NT2/D1 (cell line): Measurements from ENCODE around the gene CCDC88A.
A peak's percentile ranks its signal among the peaks of the same experiment; 100 is the strongest.

ENCODE experiments used
- DNase-seq: peaks from one replicate; pipeline ENCODE4 v3.0.0-alpha.2; 2011; ENCODE audit warnings: low read depth, low spot score
- H3K27me3 ChIP-seq: 2 replicates; pipeline ENCODE4 v1.6.0; 2011; ENCODE audit warnings: mild to moderate bottlenecking; ENCODE audit not compliant: insufficient read length, insufficient read depth
- H3K36me3 ChIP-seq: 2 replicates; pipeline ENCODE4 v1.6.1; 2011; ENCODE audit warnings: mild to moderate bottlenecking, low read length, mixed read lengths; ENCODE audit not compliant: insufficient read depth, insufficient read length
- H3K4me1 ChIP-seq: 2 replicates; pipeline ENCODE4 v1.5.1; 2011; ENCODE audit not compliant: insufficient read depth, insufficient read length
- H3K4me3 ChIP-seq: 2 replicates; pipeline ENCODE4 v1.5.1; 2011; ENCODE audit warnings: low read depth; ENCODE audit not compliant: insufficient read length
- H3K9ac ChIP-seq: 2 replicates; pipeline ENCODE4 v1.6.0; 2011; ENCODE audit warnings: low read depth; ENCODE audit not compliant: insufficient read length
- H3K9me3 ChIP-seq: 2 replicates; pipeline ENCODE4 v1.5.1; 2011; ENCODE audit warnings: mild to moderate bottlenecking, low read length; ENCODE audit not compliant: insufficient read depth
- SUZ12 ChIP-seq: IDR thresholded peaks from 2 replicates; pipeline ENCODE4 v1.6.1; 2011; ENCODE audit not compliant: insufficient read length, insufficient read depth; ENCODE audit errors: extremely low read depth
- YY1 ChIP-seq: IDR thresholded peaks from 2 replicates; pipeline ENCODE4 v1.6.1; 2011; ENCODE audit not compliant: insufficient read length, insufficient read depth
- ZNF274 ChIP-seq: IDR thresholded peaks from 2 replicates; pipeline ENCODE4 v1.6.1; 2011; ENCODE audit warnings: mild to moderate bottlenecking, low read depth, low read length

The CCDC88A gene

GRCh38 chr2:55408918-55409868, 10.5 kb downstream of the CCDC88A start:
- Histone ChIP-seq H3K36me3 (peaks cover 4% of the 10 kb centered on the region), H3K4me3 (no peak overlapping the region), H3K9me3 (no peaks in the 10 kb centered on the region), H3K27me3 (no peaks in the 10 kb centered on the region), H3K4me1 (no peaks in the 10 kb centered on the region), H3K9ac (no peak overlapping the region)
- TF ChIP-seq YY1 = no peak
- no peak for TF ChIP-seq ZNF274
- TF ChIP-seq SUZ12 = no peak
- peak; percentile 32 for DNase-seq

GRCh38 chr2:55408098-55408882, 11.4 kb downstream of the CCDC88A start:
- no peak overlapping the region for H3K4me3 ChIP-seq
- no peak for TF ChIP-seq YY1
- no peak for TF ChIP-seq ZNF274
- TF ChIP-seq SUZ12 = no peak
- DNase-seq = no peak
- H3K36me3 ChIP-seq = peaks cover 4% of the 10 kb centered on the region
- H3K27me3 ChIP-seq = no peaks in the 10 kb centered on the region
- H3K4me1 ChIP-seq = no peaks in the 10 kb centered on the region
- no peak overlapping the region for H3K9ac ChIP-seq
- H3K9me3 ChIP-seq = no peaks in the 10 kb centered on the region

GRCh38 chr2:55405116-55405515, 14.5 kb downstream of the CCDC88A start:
- TF ChIP-seq SUZ12 = no peak
- Histone ChIP-seq H3K27me3 (no peaks in the 10 kb centered on the region), H3K9ac (no peak overlapping the region), H3K4me3 (no peak overlapping the region), H3K4me1 (no peaks in the 10 kb centered on the region), H3K36me3 (peaks cover 8% of the 10 kb centered on the region), H3K9me3 (no peaks in the 10 kb centered on the region)
- no peak for DNase-seq

GRCh38 chr2:55403256-55403998, 16.2 kb downstream of the CCDC88A start:
- no peak overlapping the region for H3K4me3 ChIP-seq
- H3K9me3 ChIP-seq = no peaks in the 10 kb centered on the region
- peaks cover 8% of the 10 kb centered on the region for H3K36me3 ChIP-seq
- no peaks in the 10 kb centered on the region for H3K4me1 ChIP-seq
- H3K27me3 ChIP-seq = no peaks in the 10 kb centered on the region
- no peak for TF ChIP-seq YY1
- no peak for TF ChIP-seq ZNF274
- no peak for TF ChIP-seq SUZ12
- no peak for DNase-seq
- H3K9ac ChIP-seq = no peak overlapping the region

GRCh38 chr2:55401124-55401523, 18.5 kb downstream of the CCDC88A start:
- H3K9ac ChIP-seq = no peak overlapping the region
- H3K4me1 ChIP-seq = no peaks in the 10 kb centered on the region
- TF ChIP-seq ZNF274 (no peak), YY1 (no peak), SUZ12 (no peak)
- no peak for DNase-seq
- peaks cover 8% of the 10 kb centered on the region for H3K36me3 ChIP-seq
- H3K9me3 ChIP-seq = no peaks in the 10 kb centered on the region
- no peak overlapping the region for H3K4me3 ChIP-seq
- H3K27me3 ChIP-seq = no peaks in the 10 kb centered on the region

- no peak overlapping the region for H3K4me3 ChIP-seq
- H3K4me1 ChIP-seq = no peaks in the 10 kb centered on the region
- H3K9ac ChIP-seq = no peak overlapping the region
- H3K36me3 ChIP-seq = peaks cover 8% of the 10 kb centered on the region
- no peaks in the 10 kb centered on the region for H3K9me3 ChIP-seq
- TF ChIP-seq SUZ12 = no peak
- no peak for TF ChIP-seq YY1
- TF ChIP-seq ZNF274 = no peak
- no peaks in the 10 kb centered on the region for H3K27me3 ChIP-seq
- DNase-seq = no peak
These were observed 19.3 kb downstream of the CCDC88A start for GRCh38 chr2:55400332-55400731.
